HL-60/S4 treated with phorbol 12-myristate 13-acetate at 8.2 ng/mL for 4 days and 3 days (cell line): ENCODE measurements around the gene CEP85L.

Experiments used
- in situ Hi-C: fragments of 300-500 bp; cut with MboI; formaldehyde crosslinking; loops from 2 replicates; pipeline ENCODE4 v1.15.0; 2022; ENCODE audit warnings: low sequenced_read_pairs

The CEP85L gene

DNA sequence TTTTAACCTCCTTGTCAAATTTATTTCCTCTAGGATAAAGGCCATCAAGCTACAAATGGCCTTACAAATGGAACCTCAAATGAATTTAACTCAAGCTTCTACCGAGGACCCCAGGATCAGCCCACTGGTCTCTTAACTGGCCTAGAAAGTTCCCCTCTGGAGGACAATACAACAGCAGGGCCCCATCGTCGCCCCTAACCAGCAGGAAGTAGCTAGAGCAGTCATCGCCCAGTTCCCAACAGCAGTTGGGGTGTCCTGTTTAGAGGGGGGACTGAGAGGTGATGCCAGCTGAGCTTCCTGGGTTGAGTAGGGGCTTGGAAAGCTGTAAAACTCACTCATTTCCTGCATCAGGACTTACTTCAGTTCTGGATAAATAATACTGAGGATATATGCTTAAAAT lies 25.6 kb downstream of the CEP85L start:
- in situ Hi-C loops = no loop called here

DNA sequence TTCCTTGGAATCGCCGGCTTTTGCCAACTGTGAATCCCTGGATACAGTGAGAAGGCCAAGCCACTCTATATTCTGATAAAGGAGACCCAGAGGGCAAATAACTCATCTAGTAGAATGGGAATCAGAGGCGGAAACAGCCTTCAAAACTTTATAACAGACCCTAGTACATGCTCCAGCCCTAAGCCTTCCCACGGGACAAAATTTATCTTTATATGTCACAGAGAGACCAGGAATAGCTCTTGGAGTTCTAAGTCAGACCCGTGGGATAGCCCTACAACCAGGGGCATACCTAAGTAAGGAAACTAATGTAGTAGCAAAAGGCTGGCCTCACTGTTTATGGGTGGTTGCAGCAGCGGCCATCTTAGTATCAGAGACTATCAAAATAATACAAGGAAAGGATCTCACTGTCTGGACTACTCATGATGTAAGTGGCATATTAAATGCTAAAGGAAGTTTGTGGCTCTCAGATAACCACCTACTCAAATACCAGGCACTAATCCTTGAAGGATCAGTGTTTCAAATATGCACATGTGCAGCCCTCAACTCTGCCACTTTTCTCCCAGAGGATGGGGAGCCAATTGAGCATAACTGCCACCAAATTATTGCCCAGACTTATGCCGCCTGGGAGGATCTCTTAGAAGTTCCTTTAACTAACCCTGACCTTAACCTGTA lies 29.5 kb downstream of the CEP85L start:
- in situ Hi-C loops = no loop called here

DNA sequence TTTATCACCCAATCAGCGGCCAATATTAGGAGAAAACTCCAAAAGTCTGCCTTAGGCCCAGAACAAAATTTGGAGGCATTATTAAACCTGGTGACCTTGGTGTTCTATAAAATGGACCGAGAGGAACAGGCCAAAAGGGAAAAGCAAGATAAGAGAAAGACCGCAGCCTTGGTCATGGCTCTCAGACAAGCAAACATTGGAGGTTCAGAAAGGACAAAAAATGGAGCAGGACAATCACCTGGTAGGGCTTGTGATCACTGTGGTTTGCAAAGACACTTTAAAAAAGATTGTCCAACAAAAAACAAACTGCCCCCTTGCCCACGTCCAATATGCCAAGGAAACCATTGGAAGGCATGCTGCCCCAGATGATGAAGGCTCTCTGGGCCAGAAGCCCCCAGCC lies 31.2 kb downstream of the CEP85L start:
- in situ Hi-C loops = no loop called here

DNA sequence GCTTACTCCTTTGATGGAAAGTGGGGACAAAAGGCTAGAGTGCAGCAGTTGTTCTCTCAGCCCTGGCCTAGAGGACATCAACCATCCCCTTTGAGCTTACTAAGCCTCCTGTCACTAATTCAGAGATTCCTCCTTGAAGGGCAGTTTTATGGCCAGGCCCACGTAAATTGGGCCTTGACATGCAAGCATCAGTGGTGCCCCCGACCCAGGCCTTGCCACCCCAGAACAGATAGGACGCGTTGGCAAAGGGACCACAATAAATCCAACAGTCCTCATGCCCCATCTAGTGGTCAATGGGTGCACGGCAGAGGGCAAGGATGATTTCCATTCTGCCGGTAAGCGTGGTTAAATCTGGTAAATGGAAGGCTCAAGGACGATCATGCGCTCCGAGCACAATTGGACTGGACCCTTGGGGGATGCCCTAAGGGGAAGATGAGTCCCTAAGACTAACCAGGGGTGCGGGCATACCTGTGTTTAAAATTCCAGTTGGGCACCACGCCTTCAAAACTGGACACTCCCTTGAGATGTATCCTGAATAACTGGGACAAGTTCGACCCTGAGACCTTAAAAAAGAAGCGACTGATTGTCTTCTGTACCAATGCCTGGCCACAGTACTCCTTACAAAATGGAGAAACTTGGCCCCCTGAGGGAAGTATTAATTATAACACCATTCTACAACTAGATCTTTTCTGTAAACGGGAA lies 32.6 kb downstream of the CEP85L start:
- in situ Hi-C loops = no loop called here

DNA sequence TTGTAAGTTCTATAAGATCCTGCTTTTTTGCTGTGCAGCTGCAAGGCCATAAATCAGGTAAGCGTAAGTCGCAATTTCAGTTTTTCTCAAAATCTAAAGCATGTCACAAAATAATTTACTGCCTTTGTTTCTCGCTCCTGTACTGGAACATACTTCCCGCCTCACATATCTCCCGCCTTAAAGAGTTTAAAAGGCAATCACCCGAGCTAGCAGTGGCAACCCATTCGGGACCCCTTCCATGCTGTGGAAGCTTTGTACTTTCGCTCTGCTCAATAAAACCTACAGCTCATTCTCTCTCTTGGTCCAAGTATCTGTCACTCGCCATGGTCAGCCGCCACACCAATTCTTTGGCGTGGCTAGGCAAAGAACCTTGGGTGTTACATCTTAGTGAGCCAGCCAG lies 34.0 kb downstream of the CEP85L start:
- in situ Hi-C loops = no loop called here

DNA sequence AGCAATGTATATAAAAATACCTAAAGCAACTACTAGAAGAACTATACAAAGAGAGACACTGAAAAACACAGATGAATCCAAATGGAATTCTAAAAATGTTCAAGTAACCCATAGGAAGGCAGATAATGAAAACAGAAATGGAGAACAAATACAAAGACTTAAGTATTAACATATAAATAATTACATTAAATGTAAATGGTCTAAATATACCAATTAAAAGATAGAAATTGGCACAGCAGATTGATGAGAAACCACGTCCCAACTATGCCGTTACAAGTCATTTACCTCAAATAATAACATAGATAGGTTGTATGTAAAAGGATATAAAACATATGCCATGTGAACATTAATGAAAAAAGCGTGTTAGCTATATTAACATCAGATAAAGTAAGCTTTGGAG lies 40.1 kb downstream of the CEP85L start:
- in situ Hi-C loops = no loop called here

DNA sequence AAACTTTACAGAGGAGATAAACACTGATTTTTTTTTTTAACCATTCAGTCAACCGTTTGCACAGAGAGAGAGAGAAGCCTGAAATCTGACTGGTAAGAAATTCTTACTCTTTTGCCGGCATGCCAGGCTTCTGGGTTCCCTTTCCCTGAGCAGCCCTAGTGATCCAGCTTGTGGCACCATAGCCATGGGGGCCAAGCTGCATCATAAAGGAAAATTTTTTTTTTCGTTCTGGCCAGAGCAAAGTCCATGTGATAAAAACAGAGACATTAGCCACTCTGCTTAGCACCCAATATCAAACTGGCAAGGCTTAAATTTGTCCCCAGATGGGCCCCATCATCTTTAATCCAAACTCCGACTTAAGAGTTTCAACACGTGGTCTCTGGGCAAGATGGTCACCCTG lies 44.5 kb downstream of the CEP85L start:
- in situ Hi-C loops = no loop called here

DNA sequence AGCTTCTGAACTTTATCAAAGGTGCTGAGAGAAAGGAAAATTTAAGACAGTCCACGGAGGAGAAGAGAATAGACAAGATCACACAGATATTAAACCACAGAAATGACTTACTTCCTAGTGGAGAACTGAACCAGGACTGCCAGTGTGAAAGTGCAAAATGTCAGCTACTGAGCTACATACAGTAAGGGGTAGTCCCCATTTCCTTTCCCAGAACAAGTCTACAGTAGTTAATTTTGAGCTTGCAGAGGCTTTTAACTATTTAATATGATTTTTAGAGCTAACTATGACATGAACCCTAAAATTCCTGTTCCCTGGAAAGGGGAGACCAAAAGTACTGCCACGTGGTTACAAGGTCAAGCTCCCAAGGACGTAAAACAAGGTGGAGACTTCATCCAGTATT lies 45.1 kb downstream of the CEP85L start:
- in situ Hi-C loops = no loop called here

DNA sequence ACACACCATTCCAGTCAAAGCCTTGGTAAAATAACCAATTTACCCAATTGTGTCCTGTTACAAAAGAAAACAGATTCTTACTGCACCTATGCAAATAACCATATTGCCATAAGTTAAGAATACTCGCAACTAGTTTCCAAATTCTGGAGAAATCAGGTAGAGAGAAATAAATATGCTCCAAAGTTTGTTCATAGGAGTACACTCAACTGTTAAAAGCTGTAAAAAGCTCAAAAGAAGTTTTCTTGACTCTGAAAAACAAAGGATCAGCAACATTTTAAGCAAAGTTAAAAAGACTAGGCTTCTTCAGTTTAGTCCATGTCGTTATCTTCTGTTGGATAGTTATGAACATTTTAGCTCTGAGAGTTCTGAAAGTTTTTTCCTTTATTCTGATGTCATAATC lies 48.0 kb downstream of the CEP85L start:
- in situ Hi-C loops = no loop called here

DNA sequence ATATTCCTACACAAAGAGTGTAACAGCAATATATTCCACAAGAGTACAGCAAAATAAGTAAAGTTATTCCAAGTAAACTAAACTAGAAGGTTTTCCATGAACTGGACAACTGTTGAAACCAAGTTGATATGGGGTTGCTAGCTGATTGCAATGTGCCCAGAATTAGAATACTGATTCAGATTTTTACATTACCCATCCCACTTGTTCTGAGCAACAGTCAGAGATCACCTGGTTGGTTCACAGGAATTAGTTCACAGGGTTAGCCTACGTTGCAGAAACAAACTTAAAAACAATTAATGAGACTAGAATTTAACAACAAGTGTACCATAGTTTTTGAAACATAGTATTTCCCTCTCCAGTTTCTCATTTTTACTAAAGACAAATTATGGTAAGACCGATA lies 49.1 kb downstream of the CEP85L start:
- in situ Hi-C loops = no loop called here

DNA sequence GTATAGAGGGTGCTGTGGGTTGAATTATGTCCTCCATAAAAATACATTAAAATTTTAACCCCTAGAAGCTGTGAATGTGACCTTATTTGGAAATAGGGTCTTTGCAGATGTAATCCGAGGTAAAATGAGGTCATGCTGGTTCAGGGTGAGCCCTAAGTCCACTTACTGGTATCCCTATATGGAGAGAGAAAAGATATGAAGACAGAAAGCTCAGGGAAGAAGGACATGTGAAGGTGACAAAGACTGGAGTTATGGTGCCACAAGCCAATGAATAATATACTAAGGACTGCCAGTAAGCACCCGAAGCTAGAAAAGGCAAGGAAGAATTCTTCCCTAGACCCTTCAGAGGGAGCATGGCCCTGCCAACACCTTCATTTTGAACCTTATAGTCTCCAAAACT lies 53.1 kb downstream of the CEP85L start:
- in situ Hi-C loops = no loop called here

DNA sequence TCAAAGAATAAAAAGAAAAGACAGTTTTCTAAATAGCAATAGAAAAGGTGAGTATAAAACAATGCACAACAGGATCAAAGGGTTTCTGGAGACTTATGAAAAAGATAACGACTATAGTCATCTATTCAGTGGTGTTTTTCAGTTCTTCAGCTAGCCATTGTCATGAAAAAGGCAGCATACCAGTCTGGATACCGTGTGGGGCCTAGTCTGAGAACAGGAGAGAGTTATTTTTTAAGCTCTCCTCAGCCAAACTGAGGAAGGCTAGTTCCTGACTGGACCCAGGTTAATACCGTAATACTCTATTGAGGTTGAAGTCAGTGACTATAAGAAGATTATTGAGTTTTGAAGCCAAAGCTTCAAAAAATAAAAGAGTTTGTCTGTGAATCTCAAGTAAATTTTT lies 53.8 kb downstream of the CEP85L start:
- in situ Hi-C loops = no loop called here

DNA sequence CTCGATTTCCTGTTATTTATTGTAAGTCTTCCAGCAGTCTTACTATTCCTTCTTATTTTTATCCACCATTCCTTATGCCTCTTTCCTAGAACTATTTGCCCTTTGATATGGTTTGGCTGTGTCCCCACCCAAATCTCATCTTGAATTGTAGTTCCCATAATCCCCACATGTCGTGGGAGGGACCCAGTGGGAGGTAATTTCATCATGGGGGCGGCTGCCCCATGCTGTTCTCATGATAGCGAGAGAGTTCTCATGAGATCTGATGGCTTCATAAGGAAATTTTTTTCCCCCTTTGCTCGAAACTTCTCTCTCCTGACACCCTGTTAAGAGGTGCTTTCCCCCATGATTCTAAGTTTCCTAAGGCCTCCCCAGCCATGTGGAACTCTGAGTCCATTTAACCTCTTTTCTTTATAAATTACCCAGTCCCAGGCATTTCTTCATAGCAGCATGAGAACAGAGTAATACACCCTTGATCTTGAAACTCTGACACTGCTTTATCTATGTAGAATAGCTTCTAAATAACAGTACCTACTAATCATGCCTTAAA lies 54.5 kb downstream of the CEP85L start:
- in situ Hi-C loops = no loop called here

DNA sequence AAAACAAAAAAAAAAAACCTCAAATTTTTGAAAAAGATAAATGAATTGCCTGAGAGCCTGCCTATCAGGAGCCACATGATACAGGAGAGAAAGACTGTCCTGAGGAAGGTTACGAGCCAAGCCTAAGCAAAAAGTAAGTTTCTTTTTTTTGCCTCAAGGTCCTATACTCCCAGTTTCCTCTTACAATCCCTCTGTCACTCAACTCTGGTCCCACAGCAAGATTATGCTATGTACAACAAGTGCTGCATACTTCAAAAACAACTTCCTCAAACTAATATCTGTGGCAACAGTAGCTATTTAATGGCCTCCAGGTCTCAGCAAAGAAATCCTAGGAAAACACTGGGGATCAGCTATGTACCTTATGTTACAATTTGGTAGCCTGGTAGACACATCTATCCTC lies 56.5 kb downstream of the CEP85L start:
- in situ Hi-C loops = no loop called here

DNA sequence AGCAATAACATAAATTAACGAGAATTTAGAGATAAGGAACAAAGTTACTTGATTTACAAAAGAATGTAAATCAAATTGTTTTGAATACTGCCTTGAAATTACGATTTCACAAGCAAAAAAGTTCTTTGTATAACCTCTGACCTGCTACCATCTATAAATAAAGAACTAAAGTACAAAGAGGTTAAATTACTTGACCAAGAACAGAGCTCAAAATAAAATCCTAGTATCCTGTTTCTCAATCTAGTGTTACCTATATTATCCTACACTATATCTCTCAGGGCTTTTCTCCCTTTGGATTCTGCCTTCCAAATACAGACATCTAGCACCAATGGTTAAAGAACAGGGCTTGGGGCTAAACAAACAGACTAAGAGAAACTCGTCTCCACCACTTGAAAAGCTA lies 59.5 kb downstream of the CEP85L start:
- in situ Hi-C loops = no loop called here

DNA sequence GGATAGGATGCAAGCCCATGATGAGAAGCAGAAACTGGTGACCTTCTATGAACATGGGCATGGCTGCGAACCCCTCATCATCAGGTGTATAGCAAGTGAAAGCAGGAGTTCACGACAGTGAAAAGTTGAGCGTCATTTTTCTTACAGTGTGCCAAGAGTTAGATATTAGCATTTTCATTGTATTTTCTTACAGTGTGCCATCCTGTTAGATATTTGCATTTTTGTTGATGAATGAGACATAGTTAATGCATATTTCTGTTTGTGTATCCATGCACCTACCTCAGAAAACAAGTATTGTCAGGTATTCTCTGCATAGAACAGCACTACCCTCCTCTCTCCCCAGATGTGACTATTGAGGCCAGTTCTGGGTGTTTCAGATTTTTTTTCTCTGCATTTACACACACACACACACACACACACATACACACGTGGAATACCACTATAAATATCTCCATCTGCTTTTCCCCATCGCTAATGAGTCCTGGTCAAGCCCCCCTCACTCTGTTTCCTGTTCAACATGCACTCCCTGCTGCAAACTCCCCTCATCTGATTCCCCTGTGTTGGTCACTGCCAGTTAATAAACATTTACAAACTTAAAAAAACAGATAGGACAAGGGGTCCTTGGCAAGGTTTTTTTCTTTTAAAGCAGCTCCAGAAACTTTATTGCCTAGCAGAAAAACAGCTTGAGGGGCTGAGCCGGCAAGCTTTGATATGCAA lies 61.6 kb downstream of the CEP85L start:
- in situ Hi-C loops = no loop called here

DNA sequence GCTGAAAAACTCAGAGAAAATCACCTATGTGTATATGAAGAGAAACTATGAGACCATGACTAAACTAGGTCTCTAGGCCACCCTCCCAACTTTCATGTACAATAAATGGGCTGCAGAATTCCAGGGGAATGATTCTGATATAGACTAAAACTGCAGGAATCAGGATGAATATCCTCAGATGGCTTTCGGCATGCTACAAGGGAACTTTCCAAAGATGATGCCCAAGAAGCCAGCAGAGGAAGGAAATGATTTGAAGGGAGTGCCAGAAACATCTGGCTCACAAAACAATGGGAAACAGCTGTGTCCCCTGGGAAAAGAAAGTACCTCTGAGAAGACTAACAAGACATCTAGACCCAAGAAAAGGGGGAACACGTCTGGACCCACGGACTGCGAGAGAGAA lies 62.2 kb downstream of the CEP85L start:
- in situ Hi-C loops = no loop called here

DNA sequence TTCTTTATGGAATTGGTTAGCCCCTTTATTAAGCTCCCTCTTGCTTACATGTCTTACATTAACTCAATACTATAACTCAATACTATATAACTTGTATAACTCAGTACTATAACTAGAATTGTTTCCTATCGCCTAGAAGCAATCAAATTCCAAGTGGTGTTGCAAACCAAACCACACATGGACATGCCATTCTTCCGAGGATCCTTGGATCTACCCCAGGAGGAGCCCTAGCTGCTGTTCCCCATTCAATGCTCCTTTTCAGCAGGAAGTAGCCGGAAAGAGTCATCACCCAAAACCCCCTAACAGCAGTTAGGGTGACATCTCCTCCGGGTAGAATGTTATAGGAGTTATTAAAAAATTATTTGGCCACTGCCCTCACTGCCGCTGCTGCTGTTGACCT lies 62.8 kb downstream of the CEP85L start:
- in situ Hi-C loops = no loop called here

DNA sequence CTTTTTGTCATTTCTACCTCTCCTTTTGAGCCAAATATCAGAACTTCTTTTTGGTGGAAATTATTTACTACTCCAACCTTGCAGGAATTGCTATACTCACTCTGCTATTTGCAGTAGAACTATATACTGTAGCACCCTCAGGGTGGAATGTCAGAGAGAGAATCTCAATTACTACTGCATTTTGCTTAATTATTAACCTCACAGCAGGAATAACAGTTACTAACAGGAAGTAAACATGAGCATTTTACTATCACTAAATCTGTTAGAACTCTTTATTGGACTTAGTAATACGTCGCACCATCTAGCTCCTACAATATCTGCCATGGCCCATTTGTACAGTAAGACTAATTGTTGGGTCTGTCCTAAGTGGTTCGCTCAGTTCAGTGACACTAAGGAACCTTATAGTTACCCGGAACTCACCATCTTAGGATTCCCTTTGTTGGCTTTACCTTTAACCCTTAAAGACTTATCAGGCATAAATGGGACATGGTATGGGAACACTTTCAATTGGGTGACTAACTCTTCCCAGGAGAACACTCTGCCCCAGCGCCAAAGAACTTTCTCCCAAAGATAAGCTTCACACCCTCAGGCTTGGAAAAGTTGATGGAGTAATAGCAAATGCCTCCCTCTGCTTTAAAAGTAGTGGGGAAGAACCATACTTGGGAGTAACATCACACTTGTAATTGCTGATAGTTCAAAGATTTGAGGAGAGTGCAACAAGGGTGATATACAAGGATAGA lies 64.5 kb downstream of the CEP85L start:
- in situ Hi-C loops = no loop called here

DNA sequence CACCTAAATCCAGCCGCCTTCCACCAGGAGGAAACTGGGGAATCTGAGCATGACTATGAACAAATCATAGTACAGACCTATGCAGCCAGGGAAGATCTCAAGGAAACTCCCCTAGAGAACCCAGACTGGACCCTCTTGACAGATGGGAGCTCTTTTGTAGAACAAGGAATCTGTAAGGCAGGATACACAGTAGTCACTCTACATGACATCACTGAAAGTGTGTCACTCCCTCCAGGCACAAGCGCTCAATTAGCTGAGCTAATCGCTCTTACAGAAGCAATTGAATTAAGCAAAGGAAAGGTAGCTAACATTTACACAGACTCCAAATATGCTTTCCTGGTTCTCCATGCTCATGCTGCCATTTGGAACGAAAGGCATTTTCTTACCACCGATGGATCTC lies 66.5 kb downstream of the CEP85L start:
- in situ Hi-C loops = no loop called here

DNA sequence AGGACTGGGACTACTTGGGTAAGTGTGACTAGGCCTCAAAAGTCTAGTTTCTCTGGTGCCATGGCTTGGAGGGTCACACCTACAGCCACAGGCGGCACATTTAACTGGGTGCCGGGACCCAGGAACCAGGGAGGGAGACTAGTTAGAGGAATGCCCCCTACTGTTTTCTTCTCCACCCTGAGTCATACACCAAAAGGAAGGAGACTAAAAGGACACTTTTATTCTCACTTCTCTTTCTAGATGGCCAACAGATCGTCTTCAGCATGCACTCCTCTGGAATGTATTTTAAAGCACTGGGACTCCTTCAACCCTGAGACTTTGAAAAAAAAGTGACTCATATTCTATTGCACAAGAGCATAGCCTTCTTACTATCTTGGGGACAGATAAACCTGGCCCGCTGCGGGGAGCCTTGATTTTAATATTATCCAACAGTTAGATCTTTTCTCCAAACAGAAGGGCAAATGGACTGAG lies 69.9 kb downstream of the CEP85L start:
- in situ Hi-C loops = no loop called here
